A549 (cell line): ENCODE results near the gene UBE2O.

Experiments
- CHD2 ChIP-seq: fragments of 150-350 bp; IDR thresholded peaks from 2 replicates; pipeline ENCODE4 v1.6.1; 2014; ENCODE audit warnings: low read length; ENCODE audit not compliant: partially characterized antibody
- CHD4 ChIP-seq: fragments of 200-600 bp; sonication (generic); IDR thresholded peaks from 2 replicates; pipeline ENCODE4 v1.6.1; 2016; ENCODE audit warnings: antibody characterized with exemption, mild to moderate bottlenecking, borderline replicate concordance
- EHMT2 ChIP-seq: fragments of 200-600 bp; sonication (generic); IDR thresholded peaks from 2 replicates; pipeline ENCODE4 v1.6.1; 2016; ENCODE audit warnings: antibody characterized with exemption, low read depth, mild to moderate bottlenecking, moderate library complexity
- ESRRA ChIP-seq: fragments of 150-350 bp; IDR thresholded peaks from 2 replicates; pipeline ENCODE4 v1.6.1; 2014; ENCODE audit warnings: mild to moderate bottlenecking, low read length, borderline replicate concordance
- GATA3 ChIP-seq: IDR thresholded peaks from 2 replicates; pipeline ENCODE4 v1.6.1; 2012; ENCODE audit warnings: borderline replicate concordance

DNA sequence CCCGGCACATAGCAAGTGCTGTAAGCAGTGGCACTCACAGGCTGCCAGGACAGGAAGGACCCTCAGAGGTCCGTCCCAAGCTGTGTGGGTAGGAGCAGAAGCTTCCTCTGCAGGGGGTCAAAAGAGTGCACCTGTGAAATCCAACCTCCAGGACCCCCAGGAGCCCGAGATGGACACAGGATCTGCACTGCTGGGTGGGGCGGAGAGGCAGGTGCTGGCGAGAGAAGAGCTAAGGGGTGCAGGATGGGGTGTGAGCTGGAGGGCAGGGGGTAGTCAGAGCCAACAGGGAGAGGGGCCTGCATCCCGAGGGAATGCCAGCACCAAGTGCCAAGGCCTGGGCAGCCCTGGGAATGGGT lies 13.8 kb upstream of the UBE2O start:
- TF ChIP-seq GATA3 (no peak), CHD4 (no peak), EHMT2 (no peak), CHD2 (no peak), ESRRA (no peak)
